GM19043 (cell line): Measurements from ENCODE around the gene NEURL1B.
"Not testable (repeated sequence)": the region's sequence is repeated elsewhere in the genome, so short reads cannot be mapped to it uniquely, and the experiment has no call there.

Source experiments
- ATAC-seq: cut with Tn5 transposase; IDR thresholded peaks from one replicate; pipeline ENCODE4 v1.9.1; 2021; ENCODE audit warnings: low read depth; ENCODE audit not compliant: unreplicated experiment

NEURL1B gene

GRCh38 chr5:172692981-172693380 lies 51.9 kb downstream of the NEURL1B start:
- ATAC-seq = no peak

GRCh38 chr5:172694061-172694460 lies 53.0 kb downstream of the NEURL1B start:
- ATAC-seq = no peak

GRCh38 chr5:172694541-172694940 lies 53.5 kb downstream of the NEURL1B start:
- ATAC-seq = no peak

GRCh38 chr5:172695232-172696054 lies 54.4 kb downstream of the NEURL1B start:
- no peak for ATAC-seq

- no peak for ATAC-seq
These were observed 55.2 kb downstream of the NEURL1B start for GRCh38 chr5:172696171-172696849.

- peak; percentile 91 for ATAC-seq
These were observed 56.4 kb downstream of the NEURL1B start for GRCh38 chr5:172697123-172698121.

GRCh38 chr5:172699423-172699822 lies 58.4 kb downstream of the NEURL1B start:
- no peak for ATAC-seq

GRCh38 chr5:172699999-172700364 lies 58.9 kb downstream of the NEURL1B start:
- ATAC-seq = no peak

- ATAC-seq = no peak
These were observed 59.6 kb downstream of the NEURL1B start for GRCh38 chr5:172700365-172701290.

- ATAC-seq = no peak
These were observed 60.2 kb downstream of the NEURL1B start for GRCh38 chr5:172701291-172701656.

- ATAC-seq = no peak
These were observed 62.9 kb downstream of the NEURL1B start for GRCh38 chr5:172703952-172704351.

- no peak for ATAC-seq
These were observed 64.6 kb downstream of the NEURL1B start for GRCh38 chr5:172705576-172706084.

GRCh38 chr5:172706796-172707195 lies 65.7 kb downstream of the NEURL1B start:
- no peak for ATAC-seq

- ATAC-seq = no peak
These were observed 66.5 kb downstream of the NEURL1B start for GRCh38 chr5:172707285-172708182.

GRCh38 chr5:172708183-172708505 lies 67.1 kb downstream of the NEURL1B start:
- ATAC-seq = no peak

GRCh38 chr5:172710676-172711075 lies 69.6 kb downstream of the NEURL1B start:
- ATAC-seq = no peak

GRCh38 chr5:172711321-172711861 lies 70.3 kb downstream of the NEURL1B start:
- ATAC-seq = not testable (repeated sequence)

GRCh38 chr5:172712610-172713009 lies 71.5 kb downstream of the NEURL1B start:
- no peak for ATAC-seq
